K562 (cell line): ENCODE data around the gene SCFD2. TPM values are rescaled to one million over a fixed set of nuclear protein-coding genes. Genes with fewer than 3 reads are reported as not detected.
A peak's percentile ranks its signal among the peaks of the same experiment; 100 is the strongest.

Source experiments
- BHLHE40 ChIP-seq: IDR thresholded peaks from 2 replicates; pipeline ENCODE4 v1.6.1; 2011; ENCODE audit warnings: low read length, improper control_type of control experiment
- CREB3L1 ChIP-seq: fragments of 450-650 bp; IDR thresholded peaks from 2 replicates; pipeline ENCODE4 v1.6.1; 2014; ENCODE audit warnings: low read depth, mild to moderate bottlenecking, moderate library complexity, borderline replicate concordance
- FOXJ3 ChIP-seq: sonication (generic); formaldehyde crosslinking; IDR thresholded peaks from 2 replicates; pipeline ENCODE4 v1.4.0; 2020; ENCODE audit warnings: mild to moderate bottlenecking, missing genetic modification reagents
- HIVEP1 ChIP-seq: fragments of 250-450 bp; sonication (Bioruptor Pico); IDR thresholded peaks from 2 replicates; pipeline ENCODE4 v1.4.0; 2020; ENCODE audit warnings: mild to moderate bottlenecking
- KAT2B ChIP-seq: IDR thresholded peaks from one replicate; pipeline ENCODE4 v1.6.1; 2012; ENCODE audit warnings: low read depth, mild to moderate bottlenecking, control low read depth, inconsistent platforms, low read length, moderate library complexity
- LCOR ChIP-seq: sonication (generic); formaldehyde crosslinking; IDR thresholded peaks from 2 replicates; pipeline ENCODE4 v1.8.0; 2022; ENCODE audit warnings: mild to moderate bottlenecking, missing genetic modification reagents
- NFRKB ChIP-seq: fragments of 450-650 bp; IDR thresholded peaks from 2 replicates; pipeline ENCODE4 v1.6.1; 2016; ENCODE audit warnings: low read depth
- NFYB ChIP-seq: IDR thresholded peaks from 2 replicates; pipeline ENCODE4 v1.6.1; 2011; ENCODE audit warnings: mild to moderate bottlenecking, moderate library complexity; ENCODE audit not compliant: insufficient read length; ENCODE audit errors: extremely low read depth
- RBM39 ChIP-seq: fragments of 200-400 bp; formaldehyde crosslinking; optimal IDR thresholded peaks from 2 replicates; pipeline ENCODE3; 2018; ENCODE audit warnings: low read depth, low read length
- RFX5 ChIP-seq: IDR thresholded peaks from 2 replicates; pipeline ENCODE4 v1.6.1; 2011; ENCODE audit warnings: low read depth, mild to moderate bottlenecking, improper control_type of control experiment, low read length
- RHOXF2B ChIP-seq: fragments of 250-450 bp; sonication (Bioruptor Pico); conservative IDR thresholded peaks from 2 replicates; pipeline ENCODE4 v1.5.1; 2021
- RUNX1 ChIP-seq: sonication (generic); IDR thresholded peaks from 2 replicates; pipeline ENCODE4 v1.6.1; 2016; ENCODE audit warnings: antibody characterized with exemption, low read depth
- SRSF3 ChIP-seq: fragments of 200-400 bp; formaldehyde crosslinking; IDR thresholded peaks from 2 replicates; pipeline ENCODE4 v1.6.1; 2016; ENCODE audit warnings: mild to moderate bottlenecking, low read length, moderate library complexity; ENCODE audit not compliant: insufficient read depth
- TAF1 ChIP-seq: IDR thresholded peaks from 2 replicates; pipeline ENCODE4 v1.6.1; 2011; ENCODE audit warnings: mild to moderate bottlenecking, low read length, moderate library complexity; ENCODE audit not compliant: insufficient read depth, control insufficient read depth, severe bottlenecking; ENCODE audit errors: extremely low read depth
- TOE1 ChIP-seq, 2 experiments: fragments of 450-650 bp in 1 of 2; sonication (generic) in 1 of 2; formaldehyde crosslinking in 1 of 2; IDR thresholded peaks; 2 replicates each; pipeline versions ENCODE4 v1.7.1 to v1.8.0; 2016 to 2022; ENCODE audit warnings: borderline replicate concordance in 2 of 2, mild to moderate bottlenecking in 2 of 2, antibody characterized with exemption in 1 of 2, inconsistent platforms in 1 of 2, low read depth in 1 of 2, missing genetic modification reagents in 1 of 2, moderate library complexity in 1 of 2
- ZBTB7A ChIP-seq: IDR thresholded peaks from 2 replicates; pipeline ENCODE4 v1.6.1; 2011; ENCODE audit warnings: low read depth, mild to moderate bottlenecking, low read length, moderate library complexity, borderline replicate concordance; ENCODE audit not compliant: control insufficient read depth
- ZC3H8 ChIP-seq: fragments of 450-650 bp; IDR thresholded peaks from 2 replicates; pipeline ENCODE4 v1.6.1; 2017
- ZNF354B ChIP-seq: fragments of 250-450 bp; sonication (Bioruptor Pico); IDR thresholded peaks from 2 replicates; pipeline ENCODE4 v1.4.0; 2020
- ZNF830 ChIP-seq: fragments of 250-450 bp; sonication (Bioruptor Pico); IDR thresholded peaks from 2 replicates; pipeline ENCODE4 v1.5.0; 2021; ENCODE audit warnings: mild to moderate bottlenecking
- polyA plus RNA-seq, 8 experiments: library from polyadenylated mRNA; depleted of rRNA in 4 of 8; stranded (reverse) in 5 of 8; unstranded in 3 of 8; fragments of >200 nt; fragmentation: Nextera tagmentation in 2 of 8; fragmentation: Illumina TruSeq in 1 of 8; extraction: Ambion mirVana in 2 of 8; extraction: Trizol in 1 of 8; gene quantifications; 2 replicates each; pipeline versions ENCODE4 v1.2.1 to v1.2.3, GENCODE V29; 2011 to 2014; ENCODE audit warnings: inconsistent platforms in 1 of 8, missing spikeins in 1 of 8
- total RNA-seq, 7 experiments: library from RNA; depleted of rRNA in 6 of 7; stranded (reverse); fragments of >200 nt in 6 of 7; fragmentation: Illumina TruSeq in 2 of 7; extraction: Trizol in 2 of 7; gene quantifications; 2 replicates each; pipeline versions ENCODE4 v1.2.1 to v1.2.3, GENCODE V29; 2011 to 2021; ENCODE audit warnings: low replicate concordance in 1 of 7
- TF ChIP-seq, protein P1 (sequence below), 2 experiments: fragments of 450-650 bp; conservative IDR thresholded peaks; 2 replicates each; pipeline ENCODE4 v1.6.1; 2017; ENCODE audit warnings: mild to moderate bottlenecking in 2 of 2, moderate library complexity in 2 of 2
- TF ChIP-seq, protein P2 (sequence below), 2 experiments: fragments of 250-450 bp in 1 of 2; fragments of 450-650 bp in 1 of 2; sonication (Bioruptor Pico) in 1 of 2; IDR thresholded peaks; 2 replicates each; pipeline versions ENCODE4 v1.6.1 to v1.8.0; 2016 to 2021; ENCODE audit warnings: mild to moderate bottlenecking in 2 of 2, moderate library complexity in 2 of 2, missing compliant biosample characterization in 1 of 2, missing genetic modification characterization in 1 of 2
- TF ChIP-seq, protein P3 (sequence below): sonication (generic); formaldehyde crosslinking; IDR thresholded peaks from 2 replicates; pipeline ENCODE4 v1.8.0; 2022; ENCODE audit warnings: mild to moderate bottlenecking, low read depth, missing genetic modification reagents

The SCFD2 gene
- total and polyA plus RNA-seq, 9 of the 15 experiments (the other 6 are each of a cell fraction or from before 2014, with no cell fraction given): 5.7 to 30.3 (median 22.8) TPM

- TF ChIP-seq NFRKB (peak; percentile 73; the same call in 1 of the 2 replicates), CREB3L1 (peak; percentile 89), RHOXF2B (CRISPR knock-in tag) (no peak), TAF1 (peak; percentile 44), SRSF3 (no peak), LCOR (CRISPR knock-in tag) (0 out of 2 replicates have a peak, but pooled peaks have one; percentile 43), TOE1 (IDR thresholded peaks at IDR 0.05; ENCODE audit: borderline replicate concordance) (no peak), TOE1 (CRISPR knock-in tag; IDR thresholded peaks at IDR 0.05; ENCODE audit: borderline replicate concordance, low read depth) (no peak), ZC3H8 (no peak), ZNF830 (no peak), ZBTB7A (no peak), BHLHE40 (peak; percentile 63), FOXJ3 (CRISPR knock-in tag) (no peak), RUNX1 (no peak), HIVEP1 (CRISPR knock-in tag) (no peak), RFX5 (no peak), NFYB (peak; percentile 21), RBM39 (peak; percentile 42), ZNF354B (CRISPR knock-in tag) (no peak), KAT2B (no peak)
- TF ChIP-seq, protein P1, sequence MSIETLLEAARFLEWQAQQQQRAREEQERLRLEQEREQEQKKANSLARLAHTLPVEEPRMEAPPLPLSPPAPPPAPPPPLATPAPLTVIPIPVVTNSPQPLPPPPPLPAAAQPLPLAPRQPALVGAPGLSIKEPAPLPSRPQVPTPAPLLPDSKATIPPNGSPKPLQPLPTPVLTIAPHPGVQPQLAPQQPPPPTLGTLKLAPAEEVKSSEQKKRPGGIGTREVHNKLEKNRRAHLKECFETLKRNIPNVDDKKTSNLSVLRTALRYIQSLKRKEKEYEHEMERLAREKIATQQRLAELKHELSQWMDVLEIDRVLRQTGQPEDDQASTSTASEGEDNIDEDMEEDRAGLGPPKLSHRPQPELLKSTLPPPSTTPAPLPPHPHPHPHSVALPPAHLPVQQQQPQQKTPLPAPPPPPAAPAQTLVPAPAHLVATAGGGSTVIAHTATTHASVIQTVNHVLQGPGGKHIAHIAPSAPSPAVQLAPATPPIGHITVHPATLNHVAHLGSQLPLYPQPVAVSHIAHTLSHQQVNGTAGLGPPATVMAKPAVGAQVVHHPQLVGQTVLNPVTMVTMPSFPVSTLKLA (conservative IDR thresholded peaks at IDR 0.05): peak; percentile 100
- TF ChIP-seq, protein P2, sequence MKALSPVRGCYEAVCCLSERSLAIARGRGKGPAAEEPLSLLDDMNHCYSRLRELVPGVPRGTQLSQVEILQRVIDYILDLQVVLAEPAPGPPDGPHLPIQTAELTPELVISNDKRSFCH (CRISPR knock-in tag; IDR thresholded peaks at IDR 0.05): no peak
- TF ChIP-seq, protein P2 (tag; IDR thresholded peaks at IDR 0.05): no peak
- TF ChIP-seq, protein P3, sequence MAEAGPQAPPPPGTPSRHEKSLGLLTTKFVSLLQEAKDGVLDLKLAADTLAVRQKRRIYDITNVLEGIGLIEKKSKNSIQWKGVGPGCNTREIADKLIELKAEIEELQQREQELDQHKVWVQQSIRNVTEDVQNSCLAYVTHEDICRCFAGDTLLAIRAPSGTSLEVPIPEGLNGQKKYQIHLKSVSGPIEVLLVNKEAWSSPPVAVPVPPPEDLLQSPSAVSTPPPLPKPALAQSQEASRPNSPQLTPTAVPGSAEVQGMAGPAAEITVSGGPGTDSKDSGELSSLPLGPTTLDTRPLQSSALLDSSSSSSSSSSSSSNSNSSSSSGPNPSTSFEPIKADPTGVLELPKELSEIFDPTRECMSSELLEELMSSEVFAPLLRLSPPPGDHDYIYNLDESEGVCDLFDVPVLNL (CRISPR knock-in tag): no peak
Observed at GRCh38 chr4:53365486-53366300, at the start of gene SCFD2 (continued).
